Ishikawa (cell line): ENCODE data around the gene RBMS3.

Experiments used
- CREB1 ChIP-seq: IDR thresholded peaks from 2 replicates; pipeline ENCODE4 v1.6.1; 2012; ENCODE audit warnings: low read depth
- EP300 ChIP-seq: IDR thresholded peaks from 2 replicates; pipeline ENCODE4 v1.6.1; 2012; ENCODE audit warnings: borderline replicate concordance
- FOXM1 ChIP-seq: IDR thresholded peaks from 2 replicates; pipeline ENCODE4 v1.6.1; 2012; ENCODE audit warnings: low read depth, borderline replicate concordance
- MAX ChIP-seq: IDR thresholded peaks from 2 replicates; pipeline ENCODE4 v1.6.1; 2012
- REST ChIP-seq: IDR thresholded peaks from 2 replicates; pipeline ENCODE4 v1.6.1; 2012; ENCODE audit warnings: low read depth, mild to moderate bottlenecking
- TAF1 ChIP-seq: IDR thresholded peaks from 2 replicates; pipeline ENCODE4 v1.6.1; 2012; ENCODE audit warnings: low read depth, mild to moderate bottlenecking
- TEAD4 ChIP-seq: IDR thresholded peaks from 2 replicates; pipeline ENCODE4 v1.6.1; 2012
- USF1 ChIP-seq: IDR thresholded peaks from 2 replicates; pipeline ENCODE4 v1.6.1; 2012
- YY1 ChIP-seq: IDR thresholded peaks from 2 replicates; pipeline ENCODE4 v1.6.1; 2012; ENCODE audit warnings: low read depth
- ZBTB7A ChIP-seq: IDR thresholded peaks from 2 replicates; pipeline ENCODE4 v1.6.1; 2012; ENCODE audit warnings: low read depth

- TF ChIP-seq ZBTB7A (no peak), REST (no peak), MAX (no peak), CREB1 (no peak), EP300 (no peak), TEAD4 (no peak), TAF1 (no peak), USF1 (no peak), YY1 (no peak), FOXM1 (no peak)
Observed at GRCh38 chr3:29653680-29654079, 372.8 kb downstream of the RBMS3 start.
